Central memory CD4-positive, alpha-beta T cell (primary cell): ENCODE measurements around the gene ATP2C2.

Experiments
- DNase-seq: peaks from one replicate; pipeline ENCODE4 v3.0.0; 2022

Gene ATP2C2

DNA sequence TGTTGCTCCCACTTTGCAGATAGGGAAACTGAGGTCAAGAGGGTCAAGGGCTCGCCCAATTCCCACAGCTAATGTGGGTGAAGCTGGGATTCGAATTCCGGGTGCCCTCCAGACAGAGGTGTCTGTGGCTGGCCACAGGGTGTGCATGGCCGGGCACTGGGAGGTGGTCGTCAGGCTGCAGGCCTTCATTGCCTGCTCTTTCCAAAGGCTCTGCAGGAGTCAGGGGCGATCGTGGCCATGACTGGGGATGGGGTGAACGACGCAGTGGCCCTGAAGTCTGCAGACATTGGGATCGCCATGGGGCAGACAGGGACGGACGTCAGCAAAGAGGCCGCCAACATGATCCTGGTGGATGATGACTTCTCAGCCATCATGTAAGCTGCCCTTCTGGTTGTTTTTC lies 86.3 kb downstream of the ATP2C2 start:
- DNase-seq, result no peak

DNA sequence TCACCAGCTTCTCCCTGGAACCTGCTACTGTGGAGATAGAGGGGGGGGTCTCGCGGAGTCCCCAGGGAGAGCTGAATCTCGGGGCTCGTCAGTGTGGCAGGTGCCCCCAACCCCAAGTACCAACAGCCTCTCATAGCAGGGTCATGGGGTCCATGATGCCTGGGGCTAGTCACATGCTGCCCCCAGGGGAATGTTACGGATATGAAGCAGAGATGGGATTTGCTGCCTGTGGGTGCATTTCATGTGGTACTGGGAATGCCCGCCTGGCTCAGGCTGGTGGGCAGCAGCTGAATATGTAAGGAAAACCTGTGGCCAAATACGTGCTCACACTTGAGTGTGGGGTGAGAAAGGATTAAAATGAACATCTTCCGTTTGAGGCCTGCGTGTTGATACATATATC lies 86.7 kb downstream of the ATP2C2 start:
- DNase-seq, result no peak

DNA sequence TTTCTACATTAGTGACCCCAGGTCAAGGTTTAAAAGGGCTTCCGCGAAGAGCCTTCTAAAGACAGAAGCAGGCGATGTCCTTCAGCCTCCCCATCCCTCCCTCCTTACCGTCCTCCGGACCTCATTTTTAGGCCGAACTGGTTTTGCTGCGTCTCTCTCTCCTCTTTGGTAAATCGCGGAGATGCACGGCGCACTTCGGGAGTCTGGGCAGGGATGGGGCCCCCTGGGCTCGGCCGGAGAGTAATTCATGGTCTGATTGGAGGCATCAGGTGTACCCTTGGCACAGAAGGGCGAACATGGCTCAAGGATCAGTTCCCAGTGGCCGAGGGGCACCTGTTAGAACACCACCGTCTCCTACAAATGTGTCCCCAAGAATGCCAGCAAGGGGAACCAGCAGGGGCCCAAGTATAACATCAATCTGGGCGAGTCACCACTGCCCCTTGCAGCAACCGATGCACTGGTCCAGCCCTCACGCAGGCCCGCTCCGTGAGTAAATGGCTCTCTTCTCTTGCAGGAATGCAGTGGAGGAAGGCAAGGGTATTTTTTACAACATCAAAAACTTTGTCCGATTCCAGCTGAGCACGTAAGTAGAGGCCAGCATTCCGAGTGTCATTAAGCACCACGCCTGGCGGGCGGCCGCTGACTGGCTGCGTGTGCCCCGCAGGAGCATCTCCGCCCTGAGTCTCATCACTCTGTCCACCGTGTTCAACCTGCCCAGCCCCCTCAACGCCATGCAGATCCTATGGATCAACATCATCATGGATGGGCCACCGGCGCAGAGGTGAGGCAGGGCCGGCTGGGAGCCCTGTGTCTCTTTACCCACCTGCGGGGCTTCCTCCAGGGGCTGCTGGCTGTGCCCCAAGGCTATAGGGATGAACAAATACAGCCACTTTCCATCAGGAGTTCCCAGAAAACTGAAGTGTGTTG lies 90.5 kb downstream of the ATP2C2 start:
- no peak for DNase-seq

DNA sequence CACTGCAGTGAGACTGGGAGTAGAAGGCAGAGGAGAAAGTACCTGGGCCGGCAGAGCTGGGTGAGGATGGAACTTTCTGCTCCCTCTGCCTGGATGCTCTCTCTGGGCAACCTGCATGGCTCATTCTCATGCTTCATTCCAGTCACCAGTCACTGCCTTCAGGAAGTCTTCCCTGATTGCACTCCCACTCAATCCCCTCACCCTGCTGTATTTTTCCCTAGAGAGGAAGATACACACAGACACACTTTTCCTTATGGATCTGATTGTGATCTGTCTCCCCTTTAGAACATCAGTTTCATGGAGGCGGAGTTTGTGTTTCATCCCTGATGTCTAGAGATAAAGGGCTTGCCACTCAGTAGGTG lies 91.2 kb downstream of the ATP2C2 start:
- DNase-seq, result no peak

DNA sequence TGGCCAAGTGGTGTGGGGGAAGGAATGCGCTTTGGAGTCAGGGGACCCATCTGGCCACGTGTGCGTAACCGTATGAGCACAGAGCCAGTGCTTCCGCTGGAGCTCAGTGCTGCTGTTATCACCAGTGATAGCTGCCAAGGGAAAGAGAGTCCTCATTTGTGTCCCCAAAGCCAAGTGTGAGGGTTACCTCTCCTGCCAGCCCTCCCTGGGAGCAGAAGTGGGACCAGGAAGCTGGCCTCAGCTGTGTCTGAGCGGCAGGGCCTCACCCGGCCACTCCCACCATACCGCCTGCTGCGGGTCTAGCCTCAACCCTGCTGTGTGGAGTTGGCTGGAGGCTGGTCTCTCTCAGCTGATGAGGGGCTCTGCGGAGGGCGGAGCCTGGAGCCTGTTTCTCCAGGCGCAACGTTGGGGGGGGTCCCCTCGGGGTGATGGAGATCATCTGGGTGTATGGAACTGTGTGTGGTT lies 91.6 kb downstream of the ATP2C2 start:
- no peak for DNase-seq

DNA sequence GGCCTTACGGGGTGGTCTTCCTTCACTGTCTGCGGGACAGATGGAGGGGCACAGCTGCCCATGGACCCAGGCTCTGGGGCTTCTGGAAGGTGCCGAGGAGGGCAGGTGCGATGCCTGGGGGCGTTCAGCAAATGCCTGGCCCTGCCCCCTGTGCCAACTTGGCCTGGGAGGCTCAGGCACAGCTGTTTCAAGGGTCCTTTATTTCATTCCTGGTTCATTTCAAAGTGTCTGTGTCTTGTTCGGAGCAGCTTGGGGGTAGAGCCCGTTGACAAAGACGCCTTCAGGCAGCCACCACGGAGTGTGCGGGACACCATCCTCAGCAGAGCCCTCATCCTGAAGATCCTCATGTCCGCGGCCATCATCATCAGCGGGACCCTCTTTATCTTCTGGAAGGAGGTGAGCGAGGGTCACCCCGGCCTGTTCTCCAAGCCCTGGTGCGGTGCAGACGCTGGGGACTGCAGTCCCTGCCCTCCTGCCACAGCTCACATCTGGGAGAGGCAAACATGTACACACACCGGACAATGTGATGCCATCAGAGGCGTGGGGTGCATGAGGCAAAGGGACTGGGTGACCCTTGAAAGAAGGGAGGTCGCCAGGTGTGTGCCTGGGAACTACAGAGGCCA lies 92.2 kb downstream of the ATP2C2 start:
- DNase-seq, result no peak

DNA sequence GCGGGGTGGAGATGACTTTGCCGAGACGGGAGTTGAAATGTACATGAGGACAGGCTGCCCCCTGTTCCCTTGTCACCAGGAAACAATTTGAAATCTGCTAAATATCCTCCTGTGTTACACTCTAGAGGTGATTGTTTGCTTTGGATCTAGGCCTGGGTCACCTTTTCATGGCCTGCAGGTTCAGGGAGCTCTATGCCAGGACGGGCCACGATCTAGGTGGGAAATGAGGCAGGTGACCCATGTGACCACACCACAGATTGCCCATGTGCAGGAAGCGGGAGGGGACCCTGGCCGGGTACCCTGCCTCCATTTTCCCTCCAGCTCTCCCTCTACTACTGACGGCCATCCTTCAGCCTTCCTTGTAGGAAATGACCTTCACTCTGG lies 92.7 kb downstream of the ATP2C2 start:
- DNase-seq, result no peak

DNA sequence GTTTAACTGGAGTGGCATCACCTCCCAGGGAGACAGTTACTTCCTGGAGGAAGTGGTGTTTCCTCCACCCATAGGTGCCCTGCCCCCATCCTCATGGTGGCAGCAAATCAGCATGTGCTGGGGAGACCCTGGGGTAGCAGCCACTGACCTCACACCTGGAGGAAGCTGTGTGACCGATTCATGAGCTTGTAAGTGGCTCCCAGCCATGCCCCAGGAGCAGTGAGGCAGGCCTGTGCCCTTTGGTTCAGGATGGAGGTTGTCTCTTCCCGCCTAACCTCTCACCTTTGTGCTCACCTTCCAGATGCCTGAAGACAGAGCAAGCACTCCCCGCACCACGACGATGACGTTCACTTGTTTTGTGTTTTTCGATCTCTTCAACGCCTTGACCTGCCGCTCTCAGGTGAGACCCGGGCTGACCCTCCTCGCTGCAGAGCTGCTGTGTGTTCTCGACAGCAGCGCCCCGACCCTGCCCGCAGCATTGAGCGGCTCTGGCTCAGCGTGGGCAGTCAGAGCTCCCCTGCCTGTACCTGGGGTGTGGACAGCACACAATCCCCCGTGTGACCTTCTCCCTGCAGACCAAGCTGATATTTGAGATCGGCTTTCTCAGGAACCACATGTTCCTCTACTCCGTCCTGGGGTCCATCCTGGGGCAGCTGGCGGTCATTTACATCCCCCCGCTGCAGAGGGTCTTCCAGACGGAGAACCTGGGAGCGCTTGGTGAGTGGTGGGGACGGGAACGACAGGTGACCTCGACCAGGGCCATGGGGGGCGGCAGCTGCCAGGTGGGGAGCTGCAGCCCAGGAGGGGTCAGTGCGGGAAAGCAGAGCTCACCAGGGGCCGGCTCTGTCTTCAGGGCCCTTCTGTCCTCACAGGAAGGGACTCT lies 93.3 kb downstream of the ATP2C2 start:
- DNase-seq, result no peak

DNA sequence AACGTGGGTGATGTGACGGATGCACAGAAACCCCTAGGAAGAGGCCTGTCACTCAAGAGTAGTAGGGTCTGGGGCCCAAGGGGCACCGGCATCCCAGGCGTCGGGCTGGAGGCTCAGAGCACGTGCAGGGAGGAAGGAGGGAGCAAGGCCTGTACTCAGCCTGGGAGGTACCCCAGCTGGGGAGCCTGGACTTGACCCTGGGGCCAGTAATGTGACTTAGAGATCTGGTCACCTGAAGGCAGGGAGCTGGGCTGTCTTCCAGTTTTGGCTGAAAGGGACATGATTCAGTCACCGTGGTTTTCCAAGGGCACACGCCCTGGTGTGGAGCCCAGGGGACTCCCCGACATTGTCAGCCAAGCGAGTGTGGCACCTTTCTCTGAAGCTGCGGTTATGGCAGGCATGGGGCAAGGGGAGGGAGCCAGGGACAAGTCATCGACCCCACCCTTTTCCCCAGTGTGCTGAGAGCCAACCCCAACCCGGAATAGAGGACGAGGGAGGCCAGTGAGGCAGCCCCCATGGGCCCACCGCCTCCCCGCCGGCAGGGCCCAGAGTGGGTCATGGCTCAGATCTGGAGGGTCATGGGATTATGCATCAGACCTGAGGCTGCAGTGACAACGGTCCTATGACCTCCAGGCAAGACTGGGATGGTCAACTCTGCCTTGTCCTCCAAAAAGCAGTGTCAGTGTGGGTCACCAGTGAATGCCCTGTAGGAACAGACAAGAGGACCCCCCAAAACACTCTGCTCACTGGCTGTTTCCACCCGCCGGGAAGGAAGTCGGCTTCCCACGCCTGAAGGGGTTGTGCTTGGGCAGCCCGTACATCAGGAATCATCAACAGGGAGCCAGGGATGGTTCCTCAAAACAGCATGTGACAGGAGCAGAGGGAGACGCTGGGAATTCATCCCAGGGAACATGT lies 94.2 kb downstream of the ATP2C2 start:
- no peak for DNase-seq

DNA sequence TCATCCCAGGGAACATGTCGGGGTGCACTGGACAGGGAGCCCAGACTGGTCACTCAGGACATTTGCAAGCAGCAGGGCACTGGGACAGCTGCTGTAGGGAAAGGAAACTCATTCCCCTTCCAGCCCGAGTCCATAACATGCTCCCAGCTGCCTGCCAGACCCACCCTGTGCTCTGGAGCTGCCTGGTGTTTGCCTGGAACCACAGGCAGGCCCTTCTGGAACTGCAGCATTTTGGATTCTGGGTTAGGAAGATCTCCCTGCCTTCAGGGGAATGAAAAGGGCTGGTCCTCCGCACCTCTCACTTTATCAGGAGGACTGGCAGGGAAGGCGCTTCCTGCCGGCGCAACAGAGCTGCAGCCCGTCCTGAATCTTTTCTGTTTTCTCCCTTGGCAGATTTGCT lies 94.9 kb downstream of the ATP2C2 start:
- no peak for DNase-seq

DNA sequence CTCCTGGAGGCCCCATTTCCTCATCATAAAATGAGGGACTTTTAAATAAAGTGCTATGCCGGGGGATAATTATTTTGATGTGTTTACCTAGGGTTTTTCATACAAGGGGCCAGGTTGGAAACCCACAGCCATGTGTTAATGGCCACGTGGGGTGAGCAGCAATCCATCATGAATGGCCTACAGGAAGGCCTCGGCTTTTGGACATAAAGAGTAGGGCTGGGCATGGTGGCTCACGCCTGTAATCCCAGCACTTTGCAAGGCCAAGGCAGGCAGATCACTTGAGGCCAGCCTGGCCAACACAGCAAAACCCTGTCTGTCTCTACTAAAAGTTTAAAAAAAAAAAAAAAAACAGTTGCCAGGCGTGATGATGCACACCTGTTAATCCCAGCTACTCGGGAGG lies 95.8 kb downstream of the ATP2C2 start:
- no peak for DNase-seq

DNA sequence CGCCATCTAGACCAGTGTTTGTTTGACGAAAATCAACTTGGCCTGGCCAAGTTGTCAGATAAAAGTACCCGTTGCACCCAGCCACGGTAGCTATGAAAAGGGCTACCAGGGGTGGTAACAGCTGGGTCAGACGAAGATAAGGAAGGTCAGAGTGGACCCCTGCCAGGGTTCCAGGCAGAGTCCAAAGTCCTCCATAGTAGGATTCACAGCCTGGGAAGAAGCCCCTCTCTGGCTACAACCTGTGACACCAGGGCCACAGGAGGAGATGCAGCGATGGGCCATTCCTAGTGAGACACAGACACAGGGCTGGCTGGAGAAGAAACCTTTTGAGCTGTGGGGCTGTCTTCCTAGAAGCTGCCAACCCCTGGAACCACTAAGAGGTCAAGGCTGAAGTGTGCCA lies 96.8 kb downstream of the ATP2C2 start:
- no peak for DNase-seq

DNA sequence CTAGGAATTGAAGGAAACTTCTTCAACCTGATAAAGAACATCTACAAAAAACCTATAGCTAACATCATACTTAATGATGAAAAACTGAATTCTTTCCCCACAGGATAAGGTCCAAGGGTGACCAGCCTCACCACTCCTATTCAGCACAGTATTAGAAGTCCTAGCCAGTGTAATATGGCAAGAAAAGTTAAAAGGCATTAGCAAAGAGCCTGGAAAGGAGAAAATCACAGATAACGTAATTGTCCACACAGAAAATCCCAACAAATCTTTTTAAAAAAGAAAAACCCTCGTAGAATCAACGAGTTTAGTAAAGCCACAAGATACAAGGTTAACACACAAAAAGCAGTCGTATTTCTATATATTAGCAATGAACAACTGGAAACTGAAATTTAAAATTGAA lies 98.4 kb downstream of the ATP2C2 start:
- no peak for DNase-seq

DNA sequence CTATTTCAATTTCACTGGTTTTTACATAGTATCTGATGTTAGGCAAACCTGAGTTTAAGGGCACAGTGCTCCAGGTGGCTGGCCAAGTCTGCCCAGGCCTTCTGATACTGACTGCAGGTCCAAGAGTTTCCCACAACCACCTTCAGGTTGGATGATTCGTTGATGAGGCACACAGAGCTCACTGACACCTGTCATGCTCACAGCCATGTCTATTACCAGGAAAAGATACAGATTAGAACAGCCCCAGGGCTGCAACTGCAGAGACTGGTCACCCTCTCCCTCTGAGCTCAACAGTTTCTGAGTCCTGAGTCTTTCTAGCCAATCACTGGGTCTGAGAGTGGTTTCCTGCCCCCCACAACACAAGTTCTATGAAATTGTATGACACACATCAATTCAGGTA lies 98.9 kb downstream of the ATP2C2 start:
- DNase-seq, result no peak

DNA sequence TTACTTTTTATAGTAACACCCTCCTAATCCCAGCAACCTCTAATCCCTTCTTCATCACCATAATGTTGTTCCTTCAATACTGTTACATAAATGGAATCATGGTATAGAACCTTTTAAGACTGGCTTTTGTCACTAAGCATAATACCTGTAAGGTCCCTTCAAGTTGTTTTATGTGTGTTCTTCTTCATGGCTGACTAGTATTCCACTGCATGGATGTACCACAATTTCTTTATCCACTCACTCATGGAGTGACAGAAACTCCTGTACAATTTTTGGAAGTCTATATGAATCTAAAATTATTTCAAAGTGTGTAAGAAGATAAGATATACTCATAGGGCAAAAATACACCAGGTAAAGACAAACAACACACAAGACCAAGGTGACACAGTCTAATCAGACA lies 99.4 kb downstream of the ATP2C2 start:
- DNase-seq, result no peak

DNA sequence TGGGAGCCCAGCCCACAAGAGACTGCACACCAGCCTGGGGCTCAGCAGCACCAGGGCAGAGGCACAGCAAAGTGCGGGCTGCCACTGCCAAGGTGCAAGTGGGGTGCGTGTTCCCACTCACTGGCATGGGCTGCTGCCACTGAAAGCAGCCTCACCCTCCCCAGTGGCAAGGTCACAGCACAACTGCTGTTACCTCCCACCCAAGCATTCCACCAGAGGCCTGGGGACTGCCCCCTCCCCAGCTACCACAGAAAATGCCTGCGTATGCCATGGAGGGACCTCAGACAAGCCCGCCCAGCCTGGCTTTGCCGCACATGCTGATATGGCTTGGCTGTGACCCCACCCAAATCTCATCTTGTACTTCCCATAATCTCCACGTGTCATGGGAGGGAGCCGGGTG lies 103.0 kb downstream of the ATP2C2 start:
- no peak for DNase-seq

DNA sequence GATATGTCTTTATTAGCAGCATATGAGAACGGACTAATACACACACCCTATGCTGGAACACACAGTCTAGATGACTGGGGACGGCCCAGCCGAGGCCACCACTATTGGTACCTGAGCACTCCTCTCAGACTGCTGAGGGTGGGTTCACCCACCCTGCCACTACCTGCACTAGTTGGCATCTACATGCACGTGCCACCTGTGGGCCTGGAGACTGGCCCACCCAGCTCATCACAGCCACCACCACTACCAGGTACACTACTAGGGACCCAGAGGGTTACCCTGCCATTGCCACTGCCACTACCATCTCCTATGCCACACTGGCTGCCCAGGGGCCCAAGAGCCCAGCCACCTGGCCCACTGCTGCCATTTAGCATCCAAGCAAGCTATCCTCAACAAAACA lies 103.6 kb downstream of the ATP2C2 start:
- no peak for DNase-seq

DNA sequence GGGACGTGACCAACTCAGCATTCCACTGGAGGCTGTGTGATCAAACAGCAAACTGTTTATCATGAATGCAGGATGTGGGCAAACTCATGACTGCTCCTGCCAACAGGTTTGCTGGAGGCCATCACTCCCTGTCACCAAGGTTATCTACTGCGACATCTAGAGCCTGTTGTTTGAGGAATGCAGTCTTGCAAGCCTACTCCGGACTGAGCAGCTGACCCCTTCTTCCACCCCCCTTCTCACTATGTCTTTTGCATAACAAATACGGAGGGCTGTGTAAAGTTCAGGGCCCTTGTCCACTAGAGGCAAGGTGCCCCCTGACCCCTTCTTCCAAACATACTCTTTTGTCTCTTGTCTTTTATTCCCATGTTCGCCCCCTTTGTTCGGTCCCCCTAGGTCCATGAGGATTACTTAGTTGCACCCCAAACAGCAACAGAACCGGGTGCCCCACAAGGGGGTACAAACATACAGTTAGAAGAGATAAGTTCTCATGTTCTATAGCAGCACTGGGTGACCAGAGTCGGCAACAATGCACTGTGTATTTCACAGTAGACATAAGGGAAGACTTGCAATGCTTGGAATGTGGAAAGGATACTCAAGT lies 107.4 kb downstream of the ATP2C2 start:
- no peak for DNase-seq

DNA sequence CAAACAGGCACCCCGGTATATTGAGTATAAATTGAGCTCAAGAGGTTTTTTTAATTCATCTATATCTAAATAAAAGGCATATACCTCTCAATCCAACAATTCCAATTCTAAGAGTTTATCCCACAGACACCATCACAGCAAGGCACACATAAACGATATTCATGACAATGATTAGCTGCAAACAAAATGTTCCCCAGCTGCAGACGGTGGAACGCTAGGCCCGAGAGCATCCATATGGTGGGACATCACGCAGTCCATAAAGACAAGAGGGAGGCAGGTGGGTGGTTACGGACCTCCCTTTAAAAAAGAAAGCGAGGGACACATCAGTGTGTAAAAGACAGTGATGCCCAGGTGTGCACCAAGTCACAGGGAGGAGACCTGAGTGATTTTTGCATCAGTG lies 108.1 kb downstream of the ATP2C2 start:
- DNase-seq, result no peak

DNA sequence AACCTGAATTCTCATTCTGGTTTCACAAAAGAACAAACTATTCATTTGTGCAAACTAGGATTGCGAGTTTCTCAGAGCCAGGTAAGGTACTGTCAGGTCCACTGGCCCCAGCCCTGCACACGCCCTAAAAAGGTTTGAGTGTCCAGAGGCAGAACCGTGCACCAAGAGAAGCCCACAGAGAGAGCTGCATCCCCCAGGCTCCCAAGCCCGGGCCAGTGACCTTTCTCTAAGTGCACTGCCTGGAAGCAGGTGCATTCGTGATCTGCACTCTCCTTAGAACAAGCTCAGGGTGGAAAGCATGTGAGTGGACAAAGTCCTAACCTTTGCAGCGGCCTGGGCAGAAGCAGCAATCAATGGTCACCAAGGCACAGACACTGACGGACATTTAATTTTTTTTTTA lies 109.3 kb downstream of the ATP2C2 start:
- no peak for DNase-seq

DNA sequence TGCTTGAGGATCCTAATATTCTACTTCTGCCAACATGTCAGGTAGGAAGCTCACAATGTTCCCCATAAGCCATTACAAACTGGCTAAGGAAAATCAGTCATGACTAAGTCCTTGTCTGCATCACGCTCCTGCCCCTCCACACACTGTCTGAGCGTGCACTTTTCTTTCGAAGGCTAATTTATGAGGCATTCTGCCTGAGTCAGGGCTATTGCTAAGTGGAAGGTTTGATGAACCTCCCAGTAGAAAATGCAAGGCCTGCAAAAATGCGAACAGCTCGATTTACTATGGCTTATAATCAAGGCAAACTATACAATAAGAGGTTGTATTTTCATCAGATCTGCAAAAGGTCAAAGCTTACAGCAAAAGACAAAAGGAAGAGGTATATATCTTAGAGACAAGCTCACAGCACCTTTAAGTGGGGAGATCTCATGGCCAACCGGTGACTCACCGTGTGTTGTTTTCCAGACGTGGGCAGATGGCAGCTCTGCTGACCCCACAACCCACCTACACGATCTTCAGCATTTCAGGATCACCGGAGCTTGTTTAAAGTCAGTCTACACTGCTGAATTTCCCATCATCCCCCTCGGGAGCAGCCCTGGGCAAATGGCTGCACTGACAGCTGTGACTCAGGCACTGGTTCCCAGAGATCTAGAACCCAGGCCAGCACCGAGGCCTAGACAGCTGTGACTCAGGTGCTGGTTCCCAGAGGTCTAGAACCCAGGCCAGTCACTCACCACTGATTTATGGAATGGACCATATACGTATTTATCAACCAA lies 110.0 kb downstream of the ATP2C2 start:
- no peak for DNase-seq
